ENCODE results near the gene CAP1.

DNA sequence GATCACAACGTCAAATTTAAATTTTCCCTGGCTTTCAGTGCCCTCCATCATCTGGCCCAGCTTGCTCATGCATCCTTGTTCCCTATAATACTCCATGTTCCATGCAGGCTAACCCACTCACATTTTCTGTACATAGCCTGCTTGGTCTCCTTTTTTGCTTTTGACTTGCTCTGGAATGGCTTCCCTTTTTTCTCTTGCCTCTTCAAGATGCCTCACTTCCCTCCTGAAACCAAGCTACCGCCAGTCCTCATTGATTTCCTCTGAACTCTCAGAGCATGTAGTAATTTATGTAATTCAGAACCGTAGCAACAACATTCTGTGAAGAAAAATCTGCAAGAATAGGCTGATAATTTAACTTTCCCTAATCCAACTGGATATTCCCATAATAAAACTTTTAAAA, 10.3 kb downstream of the CAP1 start:
- TF ChIP-seq, protein P1, sequence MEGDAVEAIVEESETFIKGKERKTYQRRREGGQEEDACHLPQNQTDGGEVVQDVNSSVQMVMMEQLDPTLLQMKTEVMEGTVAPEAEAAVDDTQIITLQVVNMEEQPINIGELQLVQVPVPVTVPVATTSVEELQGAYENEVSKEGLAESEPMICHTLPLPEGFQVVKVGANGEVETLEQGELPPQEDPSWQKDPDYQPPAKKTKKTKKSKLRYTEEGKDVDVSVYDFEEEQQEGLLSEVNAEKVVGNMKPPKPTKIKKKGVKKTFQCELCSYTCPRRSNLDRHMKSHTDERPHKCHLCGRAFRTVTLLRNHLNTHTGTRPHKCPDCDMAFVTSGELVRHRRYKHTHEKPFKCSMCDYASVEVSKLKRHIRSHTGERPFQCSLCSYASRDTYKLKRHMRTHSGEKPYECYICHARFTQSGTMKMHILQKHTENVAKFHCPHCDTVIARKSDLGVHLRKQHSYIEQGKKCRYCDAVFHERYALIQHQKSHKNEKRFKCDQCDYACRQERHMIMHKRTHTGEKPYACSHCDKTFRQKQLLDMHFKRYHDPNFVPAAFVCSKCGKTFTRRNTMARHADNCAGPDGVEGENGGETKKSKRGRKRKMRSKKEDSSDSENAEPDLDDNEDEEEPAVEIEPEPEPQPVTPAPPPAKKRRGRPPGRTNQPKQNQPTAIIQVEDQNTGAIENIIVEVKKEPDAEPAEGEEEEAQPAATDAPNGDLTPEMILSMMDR (IDR thresholded peaks at IDR 0.05): no peak
- no peak for TF ChIP-seq EP300 (IDR thresholded peaks at IDR 0.05)
